SJCRH30 (cell line): ENCODE measurements around the gene CCR5. TPM values are rescaled to one million over a fixed set of nuclear protein-coding genes. Genes with fewer than 3 reads are reported as not detected.

Source experiments
- DNase-seq, 2 experiments: peaks; one replicate each; pipeline ENCODE4 v3.0.0-alpha.2; 2015 to 2020
- H3K27ac ChIP-seq: fragments of 250-450 bp; sonication (Bioruptor Pico); 2 replicates; pipeline ENCODE4 v1.5.1; 2020; ENCODE audit warnings: mild to moderate bottlenecking, moderate library complexity
- H3K27me3 ChIP-seq: fragments of 250-450 bp; sonication (Bioruptor Pico); 2 replicates; pipeline ENCODE4 v1.5.1; 2020; ENCODE audit warnings: mild to moderate bottlenecking, moderate library complexity
- H3K36me3 ChIP-seq: fragments of 250-450 bp; sonication (Bioruptor Pico); 2 replicates; pipeline ENCODE4 v1.5.1; 2020; ENCODE audit warnings: mild to moderate bottlenecking, moderate library complexity
- H3K4me1 ChIP-seq: fragments of 250-450 bp; sonication (Bioruptor Pico); 2 replicates; pipeline ENCODE4 v1.5.1; 2020; ENCODE audit warnings: mild to moderate bottlenecking, moderate library complexity
- H3K4me3 ChIP-seq: fragments of 250-450 bp; sonication (Bioruptor Pico); 2 replicates; pipeline ENCODE4 v1.5.1; 2020; ENCODE audit warnings: mild to moderate bottlenecking, moderate library complexity
- H3K9me3 ChIP-seq: fragments of 250-450 bp; sonication (Bioruptor Pico); replicated peaks from 2 replicates; pipeline ENCODE4 v1.5.1; 2020; ENCODE audit warnings: mild to moderate bottlenecking, moderate library complexity
- total RNA-seq: library from RNA; depleted of rRNA; stranded (reverse); fragments of >200 nt; shearing (Covaris generic); gene quantifications from 2 replicates; pipeline ENCODE4 v1.2.3, GENCODE V29; 2014

Gene CCR5
- total RNA-seq, 1 experiment from 2014 or later = not detected

- Histone ChIP-seq H3K27me3 (no peaks in the 10 kb centered on the region), H3K36me3 (no peaks in the 10 kb centered on the region), H3K4me1 (peaks cover 7% of the 10 kb centered on the region), H3K9me3 (no peaks in the 10 kb centered on the region), H3K4me3 (no peak overlapping the region), H3K27ac (no peak overlapping the region)
- no peak for DNase-seq
These were observed 34.7 kb downstream of the CCR5 start for GRCh38 chr3:46405301-46406019.

GRCh38 chr3:46406443-46406787 is 35.7 kb downstream of the CCR5 start:
- H3K36me3 ChIP-seq = no peaks in the 10 kb centered on the region
- H3K27me3 ChIP-seq = no peaks in the 10 kb centered on the region
- peaks cover 7% of the 10 kb centered on the region for H3K4me1 ChIP-seq
- no peak overlapping the region for H3K27ac ChIP-seq
- no peak overlapping the region for H3K4me3 ChIP-seq
- H3K9me3 ChIP-seq = no peaks in the 10 kb centered on the region
- no peak for DNase-seq

- H3K4me1 ChIP-seq = peaks cover 7% of the 10 kb centered on the region
- H3K36me3 ChIP-seq = no peaks in the 10 kb centered on the region
- DNase-seq = peak in 1 of 2 experiments; percentile 17
- no peaks in the 10 kb centered on the region for H3K27me3 ChIP-seq
- no peaks in the 10 kb centered on the region for H3K9me3 ChIP-seq
- no peak within 1 kb of the TSS for H3K4me3 ChIP-seq
- no peak within 1 kb of the TSS; the same call in 1 of the 2 replicates for H3K27ac ChIP-seq
These were observed 36.3 kb downstream of the CCR5 start, which contains the start of the genes CCR5AS and CCRL2 for GRCh38 chr3:46406788-46407611. TSS of gene CCR5AS (minus strand) at chr3:46407066. TSS of gene CCRL2 (plus strand) at chr3:46407259. CDS start at chr3:46408080, 821 bp downstream.

GRCh38 chr3:46407970-46408369 is 37.2 kb downstream of the CCR5 start:
- peaks cover 7% of the 10 kb centered on the region for H3K4me1 ChIP-seq
- H3K4me3 ChIP-seq = no peak overlapping the region
- H3K27ac ChIP-seq = no peak overlapping the region; the same call in 1 of the 2 replicates
- H3K27me3 ChIP-seq = no peaks in the 10 kb centered on the region
- no peaks in the 10 kb centered on the region for H3K36me3 ChIP-seq
- peak; percentile 63 to 77 for DNase-seq
- no peaks in the 10 kb centered on the region for H3K9me3 ChIP-seq

- no peaks in the 10 kb centered on the region for H3K36me3 ChIP-seq
- H3K9me3 ChIP-seq = no peaks in the 10 kb centered on the region
- H3K4me1 ChIP-seq = peaks cover 7% of the 10 kb centered on the region
- DNase-seq = no peak
- no peak overlapping the region for H3K4me3 ChIP-seq
- H3K27me3 ChIP-seq = no peaks in the 10 kb centered on the region
- H3K27ac ChIP-seq = no peak overlapping the region
These were observed 38.1 kb downstream of the CCR5 start for GRCh38 chr3:46408853-46409252.

GRCh38 chr3:46409739-46410489 is 39.2 kb downstream of the CCR5 start:
- Histone ChIP-seq H3K27ac (no peak overlapping the region), H3K36me3 (no peaks in the 10 kb centered on the region), H3K9me3 (no peaks in the 10 kb centered on the region), H3K4me1 (peaks cover 7% of the 10 kb centered on the region), H3K4me3 (no peak overlapping the region), H3K27me3 (no peaks in the 10 kb centered on the region)
- DNase-seq = no peak

- H3K4me1 ChIP-seq = peaks cover 7% of the 10 kb centered on the region
- no peak overlapping the region for H3K27ac ChIP-seq
- DNase-seq = no peak
- no peaks in the 10 kb centered on the region for H3K27me3 ChIP-seq
- no peaks in the 10 kb centered on the region for H3K36me3 ChIP-seq
- no peaks in the 10 kb centered on the region for H3K9me3 ChIP-seq
- no peak overlapping the region for H3K4me3 ChIP-seq
These were observed 39.9 kb downstream of the CCR5 start for GRCh38 chr3:46410669-46411068.

GRCh38 chr3:46411271-46411670 is 40.5 kb downstream of the CCR5 start:
- DNase-seq = no peak
- Histone ChIP-seq H3K36me3 (no peaks in the 10 kb centered on the region), H3K4me3 (no peak overlapping the region), H3K9me3 (no peaks in the 10 kb centered on the region), H3K27ac (no peak overlapping the region), H3K27me3 (no peaks in the 10 kb centered on the region), H3K4me1 (peaks cover 7% of the 10 kb centered on the region)

GRCh38 chr3:46412786-46413298 is 42.1 kb downstream of the CCR5 start:
- H3K27ac ChIP-seq = no peak overlapping the region
- no peak for DNase-seq
- peaks cover 4% of the 10 kb centered on the region for H3K4me1 ChIP-seq
- H3K9me3 ChIP-seq = no peaks in the 10 kb centered on the region
- H3K36me3 ChIP-seq = no peaks in the 10 kb centered on the region
- no peak overlapping the region for H3K4me3 ChIP-seq
- H3K27me3 ChIP-seq = no peaks in the 10 kb centered on the region

- Histone ChIP-seq H3K27me3 (no peaks in the 10 kb centered on the region), H3K4me1 (no peaks in the 10 kb centered on the region), H3K36me3 (no peaks in the 10 kb centered on the region), H3K9me3 (no peaks in the 10 kb centered on the region), H3K4me3 (no peak overlapping the region), H3K27ac (no peak overlapping the region)
- DNase-seq = no peak
These were observed 43.2 kb downstream of the CCR5 start for GRCh38 chr3:46413951-46414350.

GRCh38 chr3:46414739-46415138 is 44.0 kb downstream of the CCR5 start:
- Histone ChIP-seq H3K9me3 (no peaks in the 10 kb centered on the region), H3K27ac (no peak overlapping the region), H3K27me3 (no peaks in the 10 kb centered on the region), H3K4me3 (no peak overlapping the region), H3K36me3 (no peaks in the 10 kb centered on the region), H3K4me1 (no peaks in the 10 kb centered on the region)
- no peak for DNase-seq

- no peak overlapping the region for H3K27ac ChIP-seq
- no peaks in the 10 kb centered on the region for H3K4me1 ChIP-seq
- no peaks in the 10 kb centered on the region for H3K9me3 ChIP-seq
- no peaks in the 10 kb centered on the region for H3K36me3 ChIP-seq
- DNase-seq = no peak
- no peak overlapping the region for H3K4me3 ChIP-seq
- no peaks in the 10 kb centered on the region for H3K27me3 ChIP-seq
These were observed 45.5 kb downstream of the CCR5 start for GRCh38 chr3:46416125-46416810.

GRCh38 chr3:46416811-46417510 is 46.2 kb downstream of the CCR5 start:
- H3K27me3 ChIP-seq = no peaks in the 10 kb centered on the region
- no peaks in the 10 kb centered on the region for H3K4me1 ChIP-seq
- DNase-seq = no peak
- H3K9me3 ChIP-seq = no peaks in the 10 kb centered on the region
- H3K4me3 ChIP-seq = no peak overlapping the region
- no peak overlapping the region for H3K27ac ChIP-seq
- H3K36me3 ChIP-seq = no peaks in the 10 kb centered on the region
